ENCODE measurements around the gene HTT. TPM values are rescaled to one million over a fixed set of nuclear protein-coding genes. Genes with fewer than 3 reads are reported as not detected.

The HTT gene
- total and polyA plus RNA-seq, 2 of the 13 experiments (the other 11 are each of a cell fraction or from before 2014, with no cell fraction given), result 17.5 to 19.5 TPM

GRCh38 chr4:3205995-3206394 lies 131.5 kb downstream of the HTT start (continued):
- TF ChIP-seq, protein P1, sequence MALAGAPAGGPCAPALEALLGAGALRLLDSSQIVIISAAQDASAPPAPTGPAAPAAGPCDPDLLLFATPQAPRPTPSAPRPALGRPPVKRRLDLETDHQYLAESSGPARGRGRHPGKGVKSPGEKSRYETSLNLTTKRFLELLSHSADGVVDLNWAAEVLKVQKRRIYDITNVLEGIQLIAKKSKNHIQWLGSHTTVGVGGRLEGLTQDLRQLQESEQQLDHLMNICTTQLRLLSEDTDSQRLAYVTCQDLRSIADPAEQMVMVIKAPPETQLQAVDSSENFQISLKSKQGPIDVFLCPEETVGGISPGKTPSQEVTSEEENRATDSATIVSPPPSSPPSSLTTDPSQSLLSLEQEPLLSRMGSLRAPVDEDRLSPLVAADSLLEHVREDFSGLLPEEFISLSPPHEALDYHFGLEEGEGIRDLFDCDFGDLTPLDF (CRISPR knock-in tag; IDR thresholded peaks at IDR 0.05), result no peak
- TF ChIP-seq PRPF4 (IDR thresholded peaks at IDR 0.05; ENCODE audit: low read depth, low read length, poor library complexity, severe bottlenecking), result no peak
- no peak for TF ChIP-seq TAF1 (CRISPR knock-in tag; IDR thresholded peaks at IDR 0.05)
- no peak for TF ChIP-seq RELA (CRISPR knock-in tag; IDR thresholded peaks at IDR 0.05)
- TF ChIP-seq ZNF777 (CRISPR knock-in tag; IDR thresholded peaks at IDR 0.05), result no peak
- TF ChIP-seq SPEN (CRISPR knock-in tag; IDR thresholded peaks at IDR 0.05; ENCODE audit: low read depth), result peak; percentile 79
- TF ChIP-seq, protein P2, sequence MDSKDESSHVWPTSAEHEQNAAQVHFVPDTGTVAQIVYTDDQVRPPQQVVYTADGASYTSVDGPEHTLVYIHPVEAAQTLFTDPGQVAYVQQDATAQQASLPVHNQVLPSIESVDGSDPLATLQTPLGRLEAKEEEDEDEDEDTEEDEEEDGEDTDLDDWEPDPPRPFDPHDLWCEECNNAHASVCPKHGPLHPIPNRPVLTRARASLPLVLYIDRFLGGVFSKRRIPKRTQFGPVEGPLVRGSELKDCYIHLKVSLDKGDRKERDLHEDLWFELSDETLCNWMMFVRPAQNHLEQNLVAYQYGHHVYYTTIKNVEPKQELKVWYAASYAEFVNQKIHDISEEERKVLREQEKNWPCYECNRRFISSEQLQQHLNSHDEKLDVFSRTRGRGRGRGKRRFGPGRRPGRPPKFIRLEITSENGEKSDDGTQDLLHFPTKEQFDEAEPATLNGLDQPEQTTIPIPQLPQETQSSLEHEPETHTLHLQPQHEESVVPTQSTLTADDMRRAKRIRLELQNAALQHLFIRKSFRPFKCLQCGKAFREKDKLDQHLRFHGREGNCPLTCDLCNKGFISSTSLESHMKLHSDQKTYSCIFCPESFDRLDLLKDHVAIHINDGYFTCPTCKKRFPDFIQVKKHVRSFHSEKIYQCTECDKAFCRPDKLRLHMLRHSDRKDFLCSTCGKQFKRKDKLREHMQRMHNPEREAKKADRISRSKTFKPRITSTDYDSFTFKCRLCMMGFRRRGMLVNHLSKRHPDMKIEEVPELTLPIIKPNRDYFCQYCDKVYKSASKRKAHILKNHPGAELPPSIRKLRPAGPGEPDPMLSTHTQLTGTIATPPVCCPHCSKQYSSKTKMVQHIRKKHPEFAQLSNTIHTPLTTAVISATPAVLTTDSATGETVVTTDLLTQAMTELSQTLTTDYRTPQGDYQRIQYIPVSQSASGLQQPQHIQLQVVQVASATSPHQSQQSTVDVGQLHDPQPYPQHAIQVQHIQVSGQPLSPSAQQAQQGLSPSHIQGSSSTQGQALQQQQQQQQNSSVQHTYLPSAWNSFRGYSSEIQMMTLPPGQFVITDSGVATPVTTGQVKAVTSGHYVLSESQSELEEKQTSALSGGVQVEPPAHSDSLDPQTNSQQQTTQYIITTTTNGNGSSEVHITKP (CRISPR knock-in tag; IDR thresholded peaks at IDR 0.05; ENCODE audit: low read depth), result peak; percentile 71; the same call in 1 of the 2 replicates
- no peak for TF ChIP-seq MNT (IDR thresholded peaks at IDR 0.05)
- TF ChIP-seq HNF4A (CRISPR knock-in tag; IDR thresholded peaks at IDR 0.05), result peak; percentile 96
- TF ChIP-seq ZNF646 (CRISPR knock-in tag; IDR thresholded peaks at IDR 0.05), result no peak
- TF ChIP-seq ZNF503 (CRISPR knock-in tag; IDR thresholded peaks at IDR 0.05), result no peak
- no peak for TF ChIP-seq IKZF1 (IDR thresholded peaks at IDR 0.05)
- TF ChIP-seq, protein P3, sequence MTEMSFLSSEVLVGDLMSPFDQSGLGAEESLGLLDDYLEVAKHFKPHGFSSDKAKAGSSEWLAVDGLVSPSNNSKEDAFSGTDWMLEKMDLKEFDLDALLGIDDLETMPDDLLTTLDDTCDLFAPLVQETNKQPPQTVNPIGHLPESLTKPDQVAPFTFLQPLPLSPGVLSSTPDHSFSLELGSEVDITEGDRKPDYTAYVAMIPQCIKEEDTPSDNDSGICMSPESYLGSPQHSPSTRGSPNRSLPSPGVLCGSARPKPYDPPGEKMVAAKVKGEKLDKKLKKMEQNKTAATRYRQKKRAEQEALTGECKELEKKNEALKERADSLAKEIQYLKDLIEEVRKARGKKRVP (CRISPR knock-in tag; IDR thresholded peaks at IDR 0.05), result no peak
- no peak for TF ChIP-seq MATR3 (CRISPR knock-in tag; IDR thresholded peaks at IDR 0.05)

All from HepG2 (cell line).